HepG2 (cell line): ENCODE data around the gene PFN4. TPM values are rescaled to one million over a fixed set of nuclear protein-coding genes. Genes with fewer than 3 reads are reported as not detected.

ENCODE experiments used
- ATAC-seq: fragments of 200-7000 bp; cut with Tn5 transposase; 3 replicates; pipeline ENCODE4 v1.9.1; 2020; ENCODE audit warnings: mild to moderate bottlenecking, moderate library complexity
- Bru-seq: library from RNA; stranded (reverse); fragments of 400-500 nt; gene quantifications from one replicate; lab custom pipeline; 2021; lab: Mats Ljungman, UMichigan
- BruChase-seq, 2 experiments: library from RNA; stranded (reverse); fragments of 400-500 nt; gene quantifications; one replicate each; lab custom pipeline; 2021; lab: Mats Ljungman, UMichigan
- BruUV-seq: library from RNA; stranded (reverse); fragments of 400-500 nt; replicated peaks from 2 replicates; lab custom pipeline; 2021; lab: Mats Ljungman, UMichigan
- CTCF ChIA-PET: fragments of 300-600 bp; formaldehyde crosslinking; extraction: SDS; loops from one replicate; lab custom pipeline; 2021; ENCODE audit warnings: low total read pairs, inconsistent platforms, low intra/inter-chr PET ratio; lab: Yijun Ruan, JAX
- POLR2A ChIA-PET: fragments of 350-600 bp; sonication (Branson Sonifier 250); formaldehyde crosslinking; loops from one replicate; lab custom pipeline; 2020; ENCODE audit warnings: antibody characterized with exemption, inconsistent platforms; lab: Yijun Ruan, JAX
- DNase-seq: peaks from one replicate; pipeline ENCODE4 v3.0.0-alpha.2; 2015; ENCODE audit warnings: low spot score
- FAIRE-seq: peaks from 3 replicates; lab custom pipeline; 2011; peaks lifted over from hg19 to GRCh38; lab: Jason Lieb, UNC
- H2AFZ ChIP-seq: one replicate; pipeline ENCODE4 v1.6.1; 2011; ENCODE audit warnings: low read length, inconsistent platforms
- H3K27ac ChIP-seq: fragments of 300-600 bp; 3 replicates; pipeline ENCODE4 v1.8.0; 2011; ENCODE audit warnings: mixed run types, mild to moderate bottlenecking, mixed read lengths, low read length, inconsistent platforms; ENCODE audit not compliant: insufficient read depth; ENCODE audit errors: extremely low read length
- H3K27me3 ChIP-seq, 2 experiments: fragments of 200-600 bp in 1 of 2; 2 replicates in 1 of 2; 3 replicates in 1 of 2; pipeline versions ENCODE4 v1.6.0 to v1.8.0; 2011; ENCODE audit warnings: low read length in 2 of 2, mild to moderate bottlenecking in 2 of 2, moderate library complexity in 2 of 2, inconsistent platforms in 1 of 2; ENCODE audit not compliant: insufficient read depth in 2 of 2, control insufficient read depth in 1 of 2
- H3K36me3 ChIP-seq, 2 experiments: fragments of 200-600 bp in 1 of 2; replicated peaks in 1 of 2; 2 replicates in 1 of 2; 3 replicates in 1 of 2; pipeline versions ENCODE4 v1.5.1 to v1.8.0; 2011; ENCODE audit warnings: low read length in 2 of 2, inconsistent platforms in 1 of 2; ENCODE audit not compliant: insufficient read depth in 2 of 2, control insufficient read depth in 1 of 2
- H3K4me1 ChIP-seq: 2 replicates; pipeline ENCODE4 v1.5.1; 2012; ENCODE audit warnings: low read length, inconsistent platforms; ENCODE audit not compliant: insufficient read depth
- H3K4me2 ChIP-seq: 2 replicates; pipeline ENCODE4 v1.6.0; 2011; ENCODE audit warnings: low read depth, low read length, inconsistent platforms
- H3K4me3 ChIP-seq, 3 experiments: fragments of 200-600 bp in 1 of 3; sonication (generic), shearing (Covaris generic) in 1 of 3; replicated peaks in 1 of 3; 2 replicates each; pipeline ENCODE4 v1.5.1; 2011 to 2016; ENCODE audit warnings: low read length in 3 of 3, inconsistent platforms in 2 of 3, low read depth in 2 of 3, mild to moderate bottlenecking in 2 of 3, control low read depth in 1 of 3, mixed read lengths in 1 of 3; ENCODE audit not compliant: insufficient read depth in 1 of 3
- H3K79me2 ChIP-seq: one replicate; pipeline ENCODE4 v1.6.1; 2011; ENCODE audit warnings: low read length, inconsistent platforms; ENCODE audit not compliant: insufficient read depth
- H3K9ac ChIP-seq: 2 replicates; pipeline ENCODE4 v1.6.0; 2011; ENCODE audit warnings: mild to moderate bottlenecking, low read depth, low read length, inconsistent platforms; ENCODE audit not compliant: insufficient read depth
- H3K9me3 ChIP-seq: 2 replicates; pipeline ENCODE4 v1.5.1; 2012; ENCODE audit warnings: mild to moderate bottlenecking, low read length
- H4K20me1 ChIP-seq: 2 replicates; pipeline ENCODE4 v1.6.0; 2011; ENCODE audit warnings: inconsistent platforms, mild to moderate bottlenecking, low read length, moderate library complexity; ENCODE audit not compliant: insufficient read depth
- BHLHE40 ChIP-seq: IDR thresholded peaks from 2 replicates; pipeline ENCODE4 v1.6.1; 2011; ENCODE audit warnings: low read length, improper control_type of control experiment
- CREM ChIP-seq, 2 experiments: sonication (generic) in 1 of 2; formaldehyde crosslinking in 1 of 2; IDR thresholded peaks; 2 replicates each; pipeline versions ENCODE4 v1.4.0 to v1.6.1; 2016 to 2020; ENCODE audit warnings: antibody characterized with exemption in 1 of 2, mild to moderate bottlenecking in 1 of 2, missing genetic modification reagents in 1 of 2
- MYPOP ChIP-seq: sonication (generic); formaldehyde crosslinking; IDR thresholded peaks from 2 replicates; pipeline ENCODE4 v1.8.1; 2023; ENCODE audit warnings: mild to moderate bottlenecking, moderate library complexity, missing genetic modification reagents
- NR2F6 ChIP-seq, 2 experiments: IDR thresholded peaks; 2 replicates each; pipeline ENCODE4 v1.6.1; 2016; ENCODE audit warnings: antibody characterized with exemption in 1 of 2, mild to moderate bottlenecking in 1 of 2
- PHF20 ChIP-seq: sonication (generic); formaldehyde crosslinking; IDR thresholded peaks from 2 replicates; pipeline ENCODE4 v1.5.0; 2020; ENCODE audit warnings: mild to moderate bottlenecking, missing genetic modification reagents
- ZKSCAN5 ChIP-seq: sonication (generic); formaldehyde crosslinking; IDR thresholded peaks from 2 replicates; pipeline ENCODE4 v1.5.1; 2020; ENCODE audit warnings: mild to moderate bottlenecking, missing genetic modification reagents
- ZNF781 ChIP-seq: sonication (generic); formaldehyde crosslinking; IDR thresholded peaks from 2 replicates; pipeline ENCODE4 v1.5.1; 2020; ENCODE audit warnings: borderline replicate concordance, mild to moderate bottlenecking, missing genetic modification reagents; ENCODE audit errors: not compliant biosample characterization
- WGBS: methylation state at CpG from one replicate; pipeline ENCODE4 v1.1.6; 2017; ENCODE audit warnings: low lambda C conversion rate; 5-methylcytosine and 5-hydroxymethylcytosine counted together
- in situ Hi-C: cut with HindIII; loops from 2 replicates; pipeline ENCODE4 v1.10.0; 2017; ENCODE audit warnings: low pct_unique_long_range_greater_than_20kb; ENCODE audit not compliant: extremely low pct_ligation_motif_present
- intact Hi-C: fragments of 100-400 bp; cut with micrococcal nuclease; formaldehyde crosslinking; loops from one replicate; pipeline ENCODE4 v1.10.0; 2022; ENCODE audit not compliant: unreplicated experiment
- long read RNA-seq, 2 experiments: library from RNA in 1 of 2; library from polyadenylated mRNA in 1 of 2; stranded (forward) in 1 of 2; unstranded in 1 of 2; transcript quantifications; one replicate each; pipeline ENCODE4 v2.0.0, GENCODE V29; 2019 to 2022
- polyA minus RNA-seq, 3 experiments: library from RNA; depleted of rRNA, polyadenylated mRNA; stranded (reverse); fragments of >200 nt; gene quantifications; 2 replicates each; pipeline ENCODE4 v1.2.3, GENCODE V29; 2011; ENCODE audit warnings: low replicate concordance in 1 of 3
- polyA plus RNA-seq, 8 experiments: library from polyadenylated mRNA; depleted of rRNA in 3 of 8; stranded (reverse) in 7 of 8; unstranded in 1 of 8; fragments of >200 nt; fragmentation: Illumina TruSeq in 4 of 8; extraction: Trizol in 4 of 8; gene quantifications; 2 replicates each; pipeline versions ENCODE4 v1.2.1 to v1.2.3, GENCODE V29; 2011 to 2016; ENCODE audit warnings: low read depth in 4 of 8, missing spikeins in 1 of 8, mixed read lengths in 1 of 8; ENCODE audit not compliant: insufficient read depth in 1 of 8
- total RNA-seq, 5 experiments: library from RNA; depleted of rRNA; stranded (reverse); fragments of >200 nt; fragmentation: Illumina TruSeq; extraction: Trizol; gene quantifications; 2 replicates each; pipeline ENCODE4 v1.2.3, GENCODE V29; 2016; ENCODE audit warnings: low read depth in 1 of 5
- TF ChIP-seq, protein P1 (sequence below): IDR thresholded peaks from 2 replicates; pipeline ENCODE4 v1.6.1; 2016

Gene PFN4, protein sequence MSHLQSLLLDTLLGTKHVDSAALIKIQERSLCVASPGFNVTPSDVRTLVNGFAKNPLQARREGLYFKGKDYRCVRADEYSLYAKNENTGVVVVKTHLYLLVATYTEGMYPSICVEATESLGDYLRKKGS
- total RNA-seq (2016; rRNA removed; fragmentation: Illumina TruSeq; extraction: Trizol) (0.20 TPM in 1 of 2 replicates, not detected in the other), polyA plus RNA-seq (2011; rRNA removed) (0.12 TPM in 1 of 2 replicates, not detected in the other), polyA minus RNA-seq (2011; rRNA and poly(A)+ RNA removed; ENCODE audit: low replicate concordance) (not detected in 2 replicates), Bru-seq, nascent RNA (percentile 45 among the genes with signal in this experiment), BruChase-seq, experiment 1, labeled RNA remaining after a 6-hour chase (percentile 27 among the genes with signal in this experiment), BruChase-seq, experiment 2, labeled RNA remaining after a 2-hour chase (percentile 20 among the genes with signal in this experiment)
- 0.30 TPM in 1 of 2 replicates, not detected in the other for total RNA-seq (2016; cell fraction: cytosol; rRNA removed; fragmentation: Illumina TruSeq; extraction: Trizol; ENCODE audit: low read depth)
- total RNA-seq (2016; cell fraction: insoluble cytoplasmic fraction; rRNA removed; fragmentation: Illumina TruSeq; extraction: Trizol), result 0.27 TPM in 1 of 2 replicates, not detected in the other
- total RNA-seq (2016; cell fraction: membrane; rRNA removed; fragmentation: Illumina TruSeq; extraction: Trizol), result not detected in 2 replicates
- not detected in 2 replicates for total RNA-seq (2016; cell fraction: nucleus; rRNA removed; fragmentation: Illumina TruSeq; extraction: Trizol)
- not detected in 2 replicates for polyA plus RNA-seq (2011; cell fraction: cytosol; rRNA removed)
- polyA plus RNA-seq (2011; cell fraction: nucleus; rRNA removed), result not detected in 2 replicates
- not detected in 2 replicates for polyA plus RNA-seq (2012)
- polyA plus RNA-seq (2016; cell fraction: cytosol; fragmentation: Illumina TruSeq; extraction: Trizol; ENCODE audit: low read depth), result 0.29 TPM in 1 of 2 replicates, not detected in the other
- polyA plus RNA-seq (2016; cell fraction: insoluble cytoplasmic fraction; fragmentation: Illumina TruSeq; extraction: Trizol; ENCODE audit: low read depth), result not detected in 2 replicates
- polyA plus RNA-seq (2016; cell fraction: membrane; fragmentation: Illumina TruSeq; extraction: Trizol; ENCODE audit: low read depth), result not detected in 2 replicates
- not detected in 2 replicates for polyA plus RNA-seq (2016; cell fraction: nucleus; fragmentation: Illumina TruSeq; extraction: Trizol; ENCODE audit: insufficient read depth, low read depth)
- polyA minus RNA-seq (2011; cell fraction: cytosol; rRNA and poly(A)+ RNA removed), result not detected in 2 replicates
- not detected in 2 replicates for polyA minus RNA-seq (2011; cell fraction: nucleus; rRNA and poly(A)+ RNA removed)
- long read RNA-seq, experiment 1, partial matches to known transcripts, result 0 of 1 reads
- long read RNA-seq, experiment 1, other reads (novel, unspliced or antisense), result 1 of 1 reads
- long read RNA-seq, experiment 2, result 0 reads

- H3K4me1 ChIP-seq, result peaks cover 17% of the 10 kb centered on the region
- peak within 1 kb of the TSS; percentile 88 for H2AFZ ChIP-seq
- CTCF ChIA-PET, result interaction anchor here (1.2 to 1.7 kb wide), 2 partner anchors 39 to 41 kb away, joined by 4 to 7 read pairs; no protein-coding TSS in a partner anchor
- FAIRE-seq (no peak), ATAC-seq (peak; percentile 97), DNase-seq (peak; percentile 53)
- POLR2A ChIA-PET, result interaction anchor here (0.7 to 3.9 kb wide), 8 partner anchors 13 to 196 kb away, joined by 3 to 36 read pairs (median 5); partner anchors contain the start of genes ATAD2B, SF3B6, TP53I3 and WDCP
- WGBS, result under 1% methylated on average over 43 of the region's 103 CpGs
- H3K27me3 ChIP-seq, result no peaks in the 10 kb centered on the region; a peak in 1 of 5 replicates
- peak within 1 kb of the TSS; percentile 63 for H3K27ac ChIP-seq
- H3K36me3 ChIP-seq, result no peaks in the 10 kb centered on the region
- in situ Hi-C loops, result no loop called here
- H4K20me1 ChIP-seq, result no peaks in the 10 kb centered on the region
- no peaks in the 10 kb centered on the region for H3K9me3 ChIP-seq
- H3K79me2 ChIP-seq, result no peaks in the 10 kb centered on the region
- TSS peak; percentile 73 for BruUV-seq
- intact Hi-C loops, result loop anchor here (1.0 kb wide), 1 partner anchor 39 kb away; the partner anchor contains the start of gene TP53I3
- peak within 1 kb of the TSS; percentile 54 to 85 (median 68) for H3K4me3 ChIP-seq
- peak within 1 kb of the TSS; percentile 99 for H3K4me2 ChIP-seq
- H3K9ac ChIP-seq, result peak within 1 kb of the TSS; percentile 74
- TF ChIP-seq, protein P1, sequence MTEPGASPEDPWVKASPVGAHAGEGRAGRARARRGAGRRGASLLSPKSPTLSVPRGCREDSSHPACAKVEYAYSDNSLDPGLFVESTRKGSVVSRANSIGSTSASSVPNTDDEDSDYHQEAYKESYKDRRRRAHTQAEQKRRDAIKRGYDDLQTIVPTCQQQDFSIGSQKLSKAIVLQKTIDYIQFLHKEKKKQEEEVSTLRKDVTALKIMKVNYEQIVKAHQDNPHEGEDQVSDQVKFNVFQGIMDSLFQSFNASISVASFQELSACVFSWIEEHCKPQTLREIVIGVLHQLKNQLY, result peak; percentile 9; the same call in 1 of the 2 replicates
- TF ChIP-seq NR2F6 (IDR thresholded peaks at IDR 0.05) (no peak), NR2F6 (CRISPR knock-in tag; IDR thresholded peaks at IDR 0.05) (peak; percentile 25; the same call in 1 of the 2 replicates), CREM (IDR thresholded peaks at IDR 0.05) (no peak), CREM (CRISPR knock-in tag; IDR thresholded peaks at IDR 0.05) (no peak), MYPOP (CRISPR knock-in tag) (peak; percentile 91), BHLHE40 (no peak), ZKSCAN5 (CRISPR knock-in tag) (no peak), PHF20 (peak; percentile 76), ZNF781 (CRISPR knock-in tag) (no peak)
Observed at GRCh38 chr2:24123195-24123921, at the start of gene PFN4, which contains the start of gene FAM228B. TSS of gene PFN4 (minus strand) at chr2:24123334. CDS start at chr2:24122535, 799 bp downstream. TSS of gene FAM228B (plus strand) at chr2:24123469. CDS start at chr2:24124362, 893 bp downstream.
